ENCODE data around the gene TNFSF12. TPM values are rescaled to one million over a fixed set of nuclear protein-coding genes. Genes with fewer than 3 reads are reported as not detected.

Gene TNFSF12
- total and polyA plus RNA-seq, 9 of the 15 experiments (the other 6 are each of a cell fraction or from before 2014, with no cell fraction given) = 0.03 to 0.95 (median 0.19) TPM; not detected in 3

DNA sequence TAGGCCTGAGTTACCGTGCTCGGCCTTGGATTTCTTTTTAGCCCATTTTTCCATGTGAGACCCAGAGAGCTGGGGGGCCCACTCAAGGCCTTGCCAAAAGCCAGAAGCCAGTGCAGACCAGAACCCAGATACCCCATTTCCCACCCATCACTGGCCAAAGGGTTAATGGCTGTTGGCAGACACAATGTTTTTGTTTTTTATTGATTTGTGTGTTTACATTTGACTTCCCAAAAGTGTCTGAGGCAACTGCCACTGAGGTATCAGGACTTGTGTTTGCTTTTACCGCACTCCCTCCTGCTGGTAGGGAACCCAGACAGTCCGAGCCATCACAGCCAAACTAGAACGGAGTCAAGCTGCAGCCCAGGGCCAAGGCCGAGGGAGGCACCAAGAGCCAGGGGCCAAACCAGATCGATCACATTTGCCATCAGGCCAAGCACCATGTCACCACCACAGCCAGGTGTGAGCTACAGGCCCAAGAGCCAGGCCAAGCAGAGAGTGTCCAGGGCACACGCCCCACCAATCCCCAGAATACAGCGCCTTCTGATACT lies 7.7 kb upstream of the TNFSF12 start:
- H3K9ac ChIP-seq (ENCODE audit: insufficient read depth in 1 of 2, low read depth in 2 of 2, low read length in 2 of 2) = no peak overlapping the region
- H3K36me3 ChIP-seq (ENCODE audit: control insufficient read depth, insufficient read depth, low read length) = no peaks in the 10 kb centered on the region
- 71% methylated on average over 7 of the region's 9 CpGs for WGBS (ENCODE audit: insufficient coverage, low coverage, missing lambda C conversion rate)
- no peak overlapping the region for H3K4me2 ChIP-seq (ENCODE audit: insufficient read depth, low read length)
- ATAC-seq (no peak), FAIRE-seq (no peak), DNase-seq (ENCODE audit: extremely low read depth in 1 of 4, low spot score in 3 of 4) (no peak)
- BruUV-seq (replicated peaks) = no TSS peak
- ChIA-PET POLR2A (interaction anchor here (0.8 kb wide), 1 partner anchor 9 kb away, joined by 5 read pairs; no protein-coding TSS in a partner anchor), CTCF (ENCODE audit: low intra/inter-chr PET ratio) (no interaction called here)
- no peak overlapping the region for H2AFZ ChIP-seq (ENCODE audit: low read depth, low read length)
- H3K4me3 ChIP-seq = no peak overlapping the region
- no peaks in the 10 kb centered on the region for H4K20me1 ChIP-seq (replicated peaks; ENCODE audit: control insufficient read depth, insufficient read depth, low read length)
- in situ Hi-C loops (cut with MboI) (no loop called here), intact Hi-C loops (cut with micrococcal nuclease) (no loop called here)
- no peaks in the 10 kb centered on the region; a peak in 2 of 5 replicates for H3K4me1 ChIP-seq (replicated peaks in 1 of 2; ENCODE audit: control insufficient read depth in 2 of 2, insufficient read depth in 2 of 2, low read length in 2 of 2)
- H3K9me1 ChIP-seq (ENCODE audit: control insufficient read depth, insufficient read depth, low read length) = no peaks in the 10 kb centered on the region
- H3K9me3 ChIP-seq (replicated peaks; ENCODE audit: control insufficient read depth, insufficient read depth, low read depth, low read length) = no peaks in the 10 kb centered on the region; the same call in 1 of the 2 replicates
- H3K27me3 ChIP-seq (ENCODE audit: control insufficient read depth in 2 of 2, insufficient read depth in 2 of 2, low read length in 2 of 2) = no peaks in the 10 kb centered on the region
- no peaks in the 10 kb centered on the region for H3K79me2 ChIP-seq (ENCODE audit: control insufficient read depth, insufficient read depth, low read length)
- no peak overlapping the region for H3K27ac ChIP-seq (ENCODE audit: extremely low read depth, low read depth, low read length)
- TF ChIP-seq ATF1 (CRISPR knock-in tag; IDR thresholded peaks at IDR 0.05) = no peak
- TF ChIP-seq ATF1 (tag; IDR thresholded peaks at IDR 0.05) = no peak
- TF ChIP-seq, protein P1, sequence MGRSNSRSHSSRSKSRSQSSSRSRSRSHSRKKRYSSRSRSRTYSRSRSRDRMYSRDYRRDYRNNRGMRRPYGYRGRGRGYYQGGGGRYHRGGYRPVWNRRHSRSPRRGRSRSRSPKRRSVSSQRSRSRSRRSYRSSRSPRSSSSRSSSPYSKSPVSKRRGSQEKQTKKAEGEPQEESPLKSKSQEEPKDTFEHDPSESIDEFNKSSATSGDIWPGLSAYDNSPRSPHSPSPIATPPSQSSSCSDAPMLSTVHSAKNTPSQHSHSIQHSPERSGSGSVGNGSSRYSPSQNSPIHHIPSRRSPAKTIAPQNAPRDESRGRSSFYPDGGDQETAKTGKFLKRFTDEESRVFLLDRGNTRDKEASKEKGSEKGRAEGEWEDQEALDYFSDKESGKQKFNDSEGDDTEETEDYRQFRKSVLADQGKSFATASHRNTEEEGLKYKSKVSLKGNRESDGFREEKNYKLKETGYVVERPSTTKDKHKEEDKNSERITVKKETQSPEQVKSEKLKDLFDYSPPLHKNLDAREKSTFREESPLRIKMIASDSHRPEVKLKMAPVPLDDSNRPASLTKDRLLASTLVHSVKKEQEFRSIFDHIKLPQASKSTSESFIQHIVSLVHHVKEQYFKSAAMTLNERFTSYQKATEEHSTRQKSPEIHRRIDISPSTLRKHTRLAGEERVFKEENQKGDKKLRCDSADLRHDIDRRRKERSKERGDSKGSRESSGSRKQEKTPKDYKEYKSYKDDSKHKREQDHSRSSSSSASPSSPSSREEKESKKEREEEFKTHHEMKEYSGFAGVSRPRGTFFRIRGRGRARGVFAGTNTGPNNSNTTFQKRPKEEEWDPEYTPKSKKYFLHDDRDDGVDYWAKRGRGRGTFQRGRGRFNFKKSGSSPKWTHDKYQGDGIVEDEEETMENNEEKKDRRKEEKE (IDR thresholded peaks at IDR 0.05; ENCODE audit: borderline replicate concordance in 1 of 2, control insufficient read depth in 1 of 2, low read depth in 2 of 2, low read length in 1 of 2) = no peak
- TF ChIP-seq SOX6 (IDR thresholded peaks at IDR 0.05) = no peak
- no peak for TF ChIP-seq PCBP2 (IDR thresholded peaks at IDR 0.05; ENCODE audit: low read depth, low read length, poor library complexity, severe bottlenecking)
- TF ChIP-seq MAFK (IDR thresholded peaks at IDR 0.05; ENCODE audit: low read length) = no peak
- no peak for TF ChIP-seq CBX2 (IDR thresholded peaks at IDR 0.05; ENCODE audit: insufficient read depth, low read length, poor library complexity, severe bottlenecking)
- TF ChIP-seq YY1 (IDR thresholded peaks at IDR 0.05; ENCODE audit: borderline replicate concordance in 1 of 3, control insufficient read depth in 1 of 3, extremely low read depth in 1 of 3, insufficient read depth in 3 of 3, insufficient read length in 1 of 3, insufficient replicate concordance in 2 of 3, low read depth in 1 of 3, low read length in 2 of 3) = no peak
- TF ChIP-seq, protein P2, sequence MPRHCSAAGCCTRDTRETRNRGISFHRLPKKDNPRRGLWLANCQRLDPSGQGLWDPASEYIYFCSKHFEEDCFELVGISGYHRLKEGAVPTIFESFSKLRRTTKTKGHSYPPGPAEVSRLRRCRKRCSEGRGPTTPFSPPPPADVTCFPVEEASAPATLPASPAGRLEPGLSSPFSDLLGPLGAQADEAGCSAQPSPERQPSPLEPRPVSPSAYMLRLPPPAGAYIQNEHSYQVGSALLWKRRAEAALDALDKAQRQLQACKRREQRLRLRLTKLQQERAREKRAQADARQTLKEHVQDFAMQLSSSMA (CRISPR knock-in tag; IDR thresholded peaks at IDR 0.05) = no peak
- TF ChIP-seq ZSCAN29 (IDR thresholded peaks at IDR 0.05) = no peak
- no peak for TF ChIP-seq SAFB (IDR thresholded peaks at IDR 0.05; ENCODE audit: borderline replicate concordance, low read depth, low read length)
- no peak for TF ChIP-seq SRSF3 (IDR thresholded peaks at IDR 0.05; ENCODE audit: insufficient read depth, low read length)
- no peak for TF ChIP-seq ZNF311 (CRISPR knock-in tag; IDR thresholded peaks at IDR 0.05)
- TF ChIP-seq, protein P3, sequence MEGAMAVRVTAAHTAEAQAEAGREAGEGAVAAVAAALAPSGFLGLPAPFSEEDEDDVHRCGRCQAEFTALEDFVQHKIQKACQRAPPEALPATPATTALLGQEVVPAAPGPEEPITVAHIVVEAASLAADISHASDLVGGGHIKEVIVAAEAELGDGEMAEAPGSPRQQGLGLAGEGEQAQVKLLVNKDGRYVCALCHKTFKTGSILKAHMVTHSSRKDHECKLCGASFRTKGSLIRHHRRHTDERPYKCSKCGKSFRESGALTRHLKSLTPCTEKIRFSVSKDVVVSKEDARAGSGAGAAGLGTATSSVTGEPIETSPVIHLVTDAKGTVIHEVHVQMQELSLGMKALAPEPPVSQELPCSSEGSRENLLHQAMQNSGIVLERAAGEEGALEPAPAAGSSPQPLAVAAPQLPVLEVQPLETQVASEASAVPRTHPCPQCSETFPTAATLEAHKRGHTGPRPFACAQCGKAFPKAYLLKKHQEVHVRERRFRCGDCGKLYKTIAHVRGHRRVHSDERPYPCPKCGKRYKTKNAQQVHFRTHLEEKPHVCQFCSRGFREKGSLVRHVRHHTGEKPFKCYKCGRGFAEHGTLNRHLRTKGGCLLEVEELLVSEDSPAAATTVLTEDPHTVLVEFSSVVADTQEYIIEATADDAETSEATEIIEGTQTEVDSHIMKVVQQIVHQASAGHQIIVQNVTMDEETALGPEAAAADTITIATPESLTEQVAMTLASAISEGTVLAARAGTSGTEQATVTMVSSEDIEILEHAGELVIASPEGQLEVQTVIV (CRISPR knock-in tag; IDR thresholded peaks at IDR 0.05; ENCODE audit: borderline replicate concordance) = no peak
- TF ChIP-seq EZH2 (IDR thresholded peaks at IDR 0.05; ENCODE audit: borderline replicate concordance, low read depth, low read length) = no peak
